Tibial artery (tissue), 4 donors: ENCODE measurements around the gene CNTN4.

ENCODE experiments used
- DNase-seq, 2 donors: peaks; one replicate each; pipeline ENCODE4 v3.0.0-alpha.2; 2019
- H3K27ac ChIP-seq, 2 donors: fragments of 200-600 bp; sonication (generic) in 1 of 2; 1 replicate in 1 of 2; 2 replicates in 1 of 2; pipeline ENCODE4 v1.5.1; 2018 to 2019; ENCODE audit warnings: mild to moderate bottlenecking in 1 of 2
- H3K27me3 ChIP-seq, 2 donors: fragments of 200-600 bp; sonication (generic) in 1 of 2; one replicate each; pipeline versions ENCODE4 v1.5.1 to v1.6.0; 2016 to 2019
- H3K36me3 ChIP-seq, 3 donors: fragments of 200-600 bp; sonication (generic) in 2 of 3; one replicate each; pipeline ENCODE4 v1.5.1; 2016 to 2019; ENCODE audit warnings: mild to moderate bottlenecking in 2 of 3
- H3K4me1 ChIP-seq, 4 donors: fragments of 200-600 bp; sonication (generic) in 2 of 4; 1 replicate in 3 of 4; 2 replicates in 1 of 4; pipeline ENCODE4 v1.5.1; 2016 to 2019
- H3K4me3 ChIP-seq, 2 donors: fragments of 200-600 bp; sonication (generic) in 1 of 2; 1 replicate in 1 of 2; 2 replicates in 1 of 2; pipeline ENCODE4 v1.5.1; 2018 to 2019; ENCODE audit warnings: mild to moderate bottlenecking in 2 of 2
- H3K9me3 ChIP-seq, 3 donors: fragments of 200-600 bp; sonication (generic) in 1 of 3; one replicate each; pipeline ENCODE4 v1.5.1; 2016 to 2019
- CTCF ChIP-seq, 2 experiments: fragments of 200-600 bp in 1 of 2; fragments of 450-650 bp in 1 of 2; IDR thresholded peaks; one replicate each; pipeline ENCODE4 v1.5.1; 2017 to 2019; ENCODE audit warnings: antibody characterized with exemption in 2 of 2, mild to moderate bottlenecking in 1 of 2, moderate library complexity in 1 of 2
- intact Hi-C: fragments of 100-400 bp; cut with DNase I; formaldehyde crosslinking; loops from one replicate; pipeline ENCODE4 v1.15.0; 2023; ENCODE audit warnings: low total_unique reads

CNTN4 gene

GRCh38 chr3:3074551-3075257 is 976.0 kb downstream of the CNTN4 start:
- intact Hi-C loops, result no loop called here
- no peak overlapping the region for H3K4me3 ChIP-seq
- no peaks in the 10 kb centered on the region for H3K36me3 ChIP-seq
- H3K27me3 ChIP-seq, result no peaks in the 10 kb centered on the region
- no peak overlapping the region for H3K27ac ChIP-seq
- TF ChIP-seq CTCF (IDR thresholded peaks at IDR 0.05), result no peak
- no peaks in the 10 kb centered on the region for H3K9me3 ChIP-seq
- H3K4me1 ChIP-seq, result no peaks in the 10 kb centered on the region
- no peak for DNase-seq

- TF ChIP-seq CTCF (IDR thresholded peaks at IDR 0.05), result no peak
- no peak overlapping the region for H3K27ac ChIP-seq
- no peaks in the 10 kb centered on the region for H3K4me1 ChIP-seq
- no peak for DNase-seq
- H3K36me3 ChIP-seq, result no peaks in the 10 kb centered on the region
- intact Hi-C loops, result no loop called here
- no peak overlapping the region for H3K4me3 ChIP-seq
- H3K9me3 ChIP-seq, result no peaks in the 10 kb centered on the region
- no peaks in the 10 kb centered on the region for H3K27me3 ChIP-seq
Observed at GRCh38 chr3:3080309-3080708, 981.6 kb downstream of the CNTN4 start.

- Histone ChIP-seq H3K36me3 (no peaks in the 10 kb centered on the region), H3K9me3 (no peaks in the 10 kb centered on the region)
Observed at GRCh38 chr3:3081381-3082233, 982.9 kb downstream of the CNTN4 start.

GRCh38 chr3:3082234-3082924 is 983.7 kb downstream of the CNTN4 start:
- intact Hi-C loops, result no loop called here
- TF ChIP-seq CTCF (IDR thresholded peaks at IDR 0.05), result no peak

More at GRCh38 chr3:3081381-3082233, 982.9 kb downstream of the CNTN4 start:
- no peak overlapping the region for H3K4me3 ChIP-seq
- no peak for DNase-seq
- H3K27ac ChIP-seq, result no peak overlapping the region
- H3K27me3 ChIP-seq, result no peaks in the 10 kb centered on the region
- H3K4me1 ChIP-seq, result no peaks in the 10 kb centered on the region
- no peak for TF ChIP-seq CTCF (IDR thresholded peaks at IDR 0.05)
- intact Hi-C loops, result no loop called here

GRCh38 chr3:3084890-3085289 is 986.2 kb downstream of the CNTN4 start:
- Histone ChIP-seq H3K9me3 (no peaks in the 10 kb centered on the region), H3K27me3 (no peaks in the 10 kb centered on the region), H3K27ac (no peak overlapping the region), H3K4me3 (no peak overlapping the region), H3K36me3 (no peaks in the 10 kb centered on the region), H3K4me1 (no peaks in the 10 kb centered on the region)
- no peak for DNase-seq
- intact Hi-C loops, result no loop called here
- TF ChIP-seq CTCF (IDR thresholded peaks at IDR 0.05), result no peak

More at GRCh38 chr3:3082234-3082924, 983.7 kb downstream of the CNTN4 start:
- H3K36me3 ChIP-seq, result no peaks in the 10 kb centered on the region
- no peaks in the 10 kb centered on the region for H3K4me1 ChIP-seq
- H3K4me3 ChIP-seq, result no peak overlapping the region
- H3K27me3 ChIP-seq, result no peaks in the 10 kb centered on the region
- H3K9me3 ChIP-seq, result no peaks in the 10 kb centered on the region
- DNase-seq, result no peak
- H3K27ac ChIP-seq, result no peak overlapping the region
